B cell (primary cell): ENCODE data around the gene PLA2G4E. TPM values are rescaled to one million over a fixed set of nuclear protein-coding genes. Genes with fewer than 3 reads are reported as not detected.

Source experiments
- ATAC-seq: fragments of 200-7000 bp; cut with Tn5 transposase; one replicate; pipeline ENCODE4 v1.10.0; 2021; ENCODE audit warnings: low read depth, mild to moderate bottlenecking, moderate number of reproducible peaks, moderate library complexity
- CTCF ChIA-PET: fragments of 350-600 bp; sonication (Branson Sonifier 250); formaldehyde crosslinking; loops from one replicate; lab custom pipeline; 2021; ENCODE audit warnings: antibody characterized with exemption, inconsistent platforms; lab: Charles Lee
- POLR2A ChIA-PET: fragments of 350-600 bp; sonication (Branson Sonifier 250); formaldehyde crosslinking; loops from one replicate; lab custom pipeline; 2021; ENCODE audit warnings: antibody characterized with exemption; lab: Charles Lee
- DNase-seq: peaks from one replicate; pipeline ENCODE4 v3.0.0; 2013
- H2AFZ ChIP-seq: 2 replicates; pipeline ENCODE4 v1.6.1; 2012; ENCODE audit warnings: mild to moderate bottlenecking, low read depth, low read length; ENCODE audit not compliant: insufficient read depth, poor library complexity, severe bottlenecking
- H3K27ac ChIP-seq, 2 donors: 1 replicate in 1 of 2; 2 replicates in 1 of 2; pipeline ENCODE4 v1.5.1; 2012 to 2013; ENCODE audit warnings: low read length in 2 of 2, mild to moderate bottlenecking in 2 of 2, moderate library complexity in 1 of 2
- H3K27me3 ChIP-seq, 4 experiments: fragments of 200-600 bp in 1 of 4; sonication (generic) in 1 of 4; replicated peaks in 1 of 4; 1 replicate in 2 of 4; 2 replicates in 2 of 4; pipeline versions ENCODE4 v1.6.1 to v1.7.0; 2013 to 2016; ENCODE audit warnings: low read length in 3 of 4, mild to moderate bottlenecking in 2 of 4, mixed read lengths in 1 of 4, moderate library complexity in 1 of 4; ENCODE audit not compliant: insufficient read depth in 4 of 4, control insufficient read depth in 3 of 4; ENCODE audit errors: control extremely low read depth in 1 of 4
- H3K36me3 ChIP-seq, 2 experiments: replicated peaks in 1 of 2; 1 replicate in 1 of 2; 2 replicates in 1 of 2; pipeline versions ENCODE4 v1.6.1 to v1.7.1; 2013; ENCODE audit warnings: low read length in 1 of 2; ENCODE audit not compliant: insufficient read depth in 2 of 2, control insufficient read depth in 1 of 2; ENCODE audit errors: control extremely low read depth in 1 of 2, extremely low read depth in 1 of 2
- H3K4me1 ChIP-seq, 2 donors: fragments of 200-600 bp in 1 of 2; sonication (generic) in 1 of 2; 1 replicate in 1 of 2; 2 replicates in 1 of 2; pipeline versions ENCODE4 v1.5.1 to v1.6.1; 2013 to 2017; ENCODE audit warnings: low read length in 2 of 2; ENCODE audit not compliant: control insufficient read depth in 2 of 2, insufficient read depth in 2 of 2
- H3K4me2 ChIP-seq: replicated peaks from 2 replicates; pipeline ENCODE3; 2012; ENCODE audit warnings: mild to moderate bottlenecking, low read depth, low read length; ENCODE audit not compliant: poor library complexity, severe bottlenecking
- H3K4me3 ChIP-seq, 5 experiments: fragments of 200-600 bp in 1 of 5; sonication (generic) in 1 of 5; 1 replicate in 3 of 5; 2 replicates in 2 of 5; pipeline versions ENCODE4 v1.5.1 to v1.7.0; 2011 to 2016; ENCODE audit warnings: low read length in 4 of 5, mild to moderate bottlenecking in 4 of 5, low read depth in 2 of 5, control low read depth in 1 of 5, moderate library complexity in 1 of 5; ENCODE audit not compliant: insufficient read depth in 1 of 5; ENCODE audit errors: control extremely low read depth in 1 of 5, extremely low read depth in 1 of 5
- H3K79me2 ChIP-seq: fragments of 200-600 bp; sonication (generic); one replicate; pipeline ENCODE4 v1.6.0; 2016; ENCODE audit warnings: low read length; ENCODE audit not compliant: control insufficient read depth, insufficient read depth
- H3K9ac ChIP-seq: fragments of 200-600 bp; sonication (generic); 2 replicates; pipeline ENCODE4 v1.6.1; 2017; ENCODE audit warnings: mild to moderate bottlenecking, low read length, moderate library complexity
- H3K9me3 ChIP-seq, 3 donors: one replicate each; pipeline versions ENCODE4 v1.6.1 to v1.7.1; 2013; ENCODE audit warnings: low read length in 2 of 3; ENCODE audit not compliant: control insufficient read depth in 2 of 3, insufficient read depth in 1 of 3; ENCODE audit errors: control extremely low read depth in 1 of 3
- H4K20me1 ChIP-seq: 2 replicates; pipeline ENCODE4 v1.6.0; 2012; ENCODE audit warnings: mild to moderate bottlenecking, low read length; ENCODE audit not compliant: insufficient read depth, control insufficient read depth, poor library complexity, severe bottlenecking
- H3K27ac Mint-ChIP-seq: one replicate; pipeline ENCODE4 v1.8.0; 2021; ENCODE audit warnings: mixed read lengths
- H3K27me3 Mint-ChIP-seq: one replicate; pipeline ENCODE4 v1.8.0; 2021; ENCODE audit warnings: mixed read lengths
- H3K4me1 Mint-ChIP-seq: one replicate; pipeline ENCODE4 v1.8.0; 2021; ENCODE audit warnings: mixed read lengths
- H3K4me3 Mint-ChIP-seq: one replicate; pipeline ENCODE4 v1.8.0; 2021; ENCODE audit warnings: mixed read lengths
- H3K9me3 Mint-ChIP-seq: one replicate; pipeline ENCODE4 v1.8.0; 2022; ENCODE audit warnings: mixed read lengths; ENCODE audit not compliant: insufficient read depth
- EZH2 ChIP-seq: IDR thresholded peaks from 2 replicates; pipeline ENCODE4 v1.6.1; 2012; ENCODE audit warnings: borderline replicate concordance, low read depth, mild to moderate bottlenecking, moderate library complexity, low read length; ENCODE audit not compliant: insufficient read depth, poor library complexity, severe bottlenecking
- WGBS: methylation state at CpG from one replicate; pipeline ENCODE4 v1.1.5; 2013; ENCODE audit warnings: missing lambda C conversion rate; ENCODE audit not compliant: insufficient coverage; 5-methylcytosine and 5-hydroxymethylcytosine counted together
- intact Hi-C: fragments of 100-400 bp; cut with micrococcal nuclease; formaldehyde crosslinking; loops from one replicate; pipeline ENCODE4 v1.10.0; 2022
- polyA plus RNA-seq: library from polyadenylated mRNA; depleted of rRNA; stranded (reverse); fragments of >200 nt; gene quantifications from 2 replicates; pipeline ENCODE4 v1.2.3, GENCODE V29; 2012
- total RNA-seq, 2 donors: library from RNA; stranded (reverse); fragments of 120-200 nt in 1 of 2; gene quantifications; 1 replicate in 1 of 2; 2 replicates in 1 of 2; pipeline versions ENCODE4 v1.2.3 to v1.2.4, GENCODE V29; 2013 to 2022
- TF ChIP-seq, protein P1 (sequence below): fragments of 200-600 bp; IDR thresholded peaks from one replicate; pipeline ENCODE4 v1.8.0; 2022; ENCODE audit warnings: antibody characterized with exemption, mild to moderate bottlenecking

PLA2G4E gene
- total and polyA plus RNA-seq, 2 donors (not counting 1 experiment from before 2014, with no cell fraction given) = not detected

DNA sequence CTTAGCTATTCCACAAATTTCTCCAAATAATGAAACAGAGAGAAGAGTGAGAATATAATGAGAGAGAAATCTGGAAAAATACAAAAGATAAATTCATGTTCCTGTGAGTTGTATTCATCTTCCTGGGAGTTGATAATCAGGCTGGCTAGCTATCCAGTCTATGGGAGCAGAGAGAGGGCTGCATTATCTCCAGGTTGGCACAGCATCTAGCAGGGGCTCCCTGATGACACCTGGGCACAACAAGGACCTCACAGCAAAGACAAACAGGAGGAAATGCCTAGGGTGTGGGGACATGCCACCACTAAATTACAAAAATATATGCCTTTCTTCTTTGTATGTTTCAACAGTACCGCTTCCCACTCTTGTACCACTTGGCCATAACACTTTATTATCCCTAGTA lies 50.4 kb downstream of the PLA2G4E start:
- Mint-ChIP-seq H3K9me3 (no peaks in the 10 kb centered on the region), H3K4me3 (peak overlapping the region; percentile 90), H3K27ac (peak overlapping the region; percentile 89), H3K27me3 (peaks cover 11% of the 10 kb centered on the region), H3K4me1 (peaks cover 63% of the 10 kb centered on the region)
- no peaks in the 10 kb centered on the region for H3K27me3 ChIP-seq
- H3K4me3 ChIP-seq = no peak overlapping the region
- no peaks in the 10 kb centered on the region for H3K36me3 ChIP-seq
- H3K9me3 ChIP-seq = no peaks in the 10 kb centered on the region
- peaks cover 59 to 62% of the 10 kb centered on the region in 2 donors for H3K4me1 ChIP-seq
- no peak overlapping the region for H3K9ac ChIP-seq
- WGBS = 80% methylated on average over 1 of the region's 1 CpG
- no peak overlapping the region for H2AFZ ChIP-seq
- POLR2A ChIA-PET = interaction anchor here (0.5 to 0.6 kb wide), 2 partner anchors 36 to 454 kb away, joined by 4 to 7 read pairs; no protein-coding TSS in a partner anchor
- peaks cover 48% of the 10 kb centered on the region for H3K79me2 ChIP-seq
- peak overlapping the region; percentile 90 for H3K4me2 ChIP-seq
- CTCF ChIA-PET = interaction anchor here (0.6 to 2.5 kb wide), 8 partner anchors 13 to 1252 kb away, joined by 3 to 14 read pairs (median 4); no protein-coding TSS in a partner anchor
- H3K27ac ChIP-seq = peak overlapping the region; percentile 41 to 84
- no peak for ATAC-seq
- no peak for DNase-seq
- H4K20me1 ChIP-seq = no peaks in the 10 kb centered on the region
- intact Hi-C loops = loop anchor here (2.0 to 10.0 kb wide), 5 partner anchors 76 to 1276 kb away; partner anchors contain the start of genes GANC, RAD51, RTF1 and SPTBN5
- no peak for TF ChIP-seq EZH2
- TF ChIP-seq, protein P1, sequence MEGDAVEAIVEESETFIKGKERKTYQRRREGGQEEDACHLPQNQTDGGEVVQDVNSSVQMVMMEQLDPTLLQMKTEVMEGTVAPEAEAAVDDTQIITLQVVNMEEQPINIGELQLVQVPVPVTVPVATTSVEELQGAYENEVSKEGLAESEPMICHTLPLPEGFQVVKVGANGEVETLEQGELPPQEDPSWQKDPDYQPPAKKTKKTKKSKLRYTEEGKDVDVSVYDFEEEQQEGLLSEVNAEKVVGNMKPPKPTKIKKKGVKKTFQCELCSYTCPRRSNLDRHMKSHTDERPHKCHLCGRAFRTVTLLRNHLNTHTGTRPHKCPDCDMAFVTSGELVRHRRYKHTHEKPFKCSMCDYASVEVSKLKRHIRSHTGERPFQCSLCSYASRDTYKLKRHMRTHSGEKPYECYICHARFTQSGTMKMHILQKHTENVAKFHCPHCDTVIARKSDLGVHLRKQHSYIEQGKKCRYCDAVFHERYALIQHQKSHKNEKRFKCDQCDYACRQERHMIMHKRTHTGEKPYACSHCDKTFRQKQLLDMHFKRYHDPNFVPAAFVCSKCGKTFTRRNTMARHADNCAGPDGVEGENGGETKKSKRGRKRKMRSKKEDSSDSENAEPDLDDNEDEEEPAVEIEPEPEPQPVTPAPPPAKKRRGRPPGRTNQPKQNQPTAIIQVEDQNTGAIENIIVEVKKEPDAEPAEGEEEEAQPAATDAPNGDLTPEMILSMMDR = no peak

DNA sequence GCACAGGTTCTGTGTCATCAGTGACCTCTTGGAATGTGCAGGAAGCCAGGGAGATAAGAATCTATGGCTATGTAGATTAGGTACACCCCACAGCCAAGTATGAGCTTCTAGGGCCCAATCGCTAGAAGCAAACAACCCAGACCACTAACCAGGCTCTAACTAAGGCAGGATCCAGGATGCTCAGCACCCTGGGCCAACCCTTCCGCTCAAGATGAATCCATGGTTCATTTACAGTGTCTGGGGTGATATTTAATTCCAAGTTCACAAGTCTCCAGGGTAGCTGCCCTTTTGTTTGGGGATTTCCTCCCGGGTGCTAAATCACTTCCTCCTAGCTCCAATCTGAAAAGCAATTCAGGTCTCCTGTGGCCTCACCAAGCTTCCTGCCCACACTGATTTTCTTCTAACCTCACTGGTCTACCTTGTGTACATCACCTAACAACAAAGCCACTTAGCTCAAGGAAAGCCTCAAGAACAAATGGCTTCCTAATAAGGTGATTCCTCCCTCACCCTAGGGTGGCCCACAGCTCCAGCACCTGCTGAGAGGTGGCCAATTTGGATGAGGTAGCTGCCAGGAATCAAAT lies 50.9 kb downstream of the PLA2G4E start:
- WGBS = 10% methylated on average over 1 of the region's 3 CpGs

More for the DNA sequence above, 50.9 kb downstream of the PLA2G4E start:
- Mint-ChIP-seq H3K4me1 (peaks cover 63% of the 10 kb centered on the region), H3K27ac (peak overlapping the region; percentile 89), H3K4me3 (peak overlapping the region; percentile 90), H3K27me3 (peaks cover 11% of the 10 kb centered on the region), H3K9me3 (no peaks in the 10 kb centered on the region)
- Histone ChIP-seq H3K27ac (peak overlapping the region in 1 of 2 donors; percentile 84), H3K4me1 (peaks cover 59 to 65% of the 10 kb centered on the region in 2 donors), H3K9ac (no peak overlapping the region), H4K20me1 (no peaks in the 10 kb centered on the region), H3K9me3 (no peaks in the 10 kb centered on the region), H3K36me3 (no peaks in the 10 kb centered on the region), H3K4me3 (no peak overlapping the region), H2AFZ (no peak overlapping the region), H3K79me2 (peaks cover 50% of the 10 kb centered on the region), H3K4me2 (peak overlapping the region; percentile 90), H3K27me3 (no peaks in the 10 kb centered on the region)
- CTCF ChIA-PET = interaction anchor here (0.6 to 2.5 kb wide), 7 partner anchors 13 to 1251 kb away, joined by 3 to 14 read pairs (median 4); no protein-coding TSS in a partner anchor
- POLR2A ChIA-PET = interaction anchor here (0.6 kb wide), 1 partner anchor 454 kb away, joined by 4 read pairs; no protein-coding TSS in a partner anchor
- TF ChIP-seq EZH2 = no peak
- TF ChIP-seq, protein P1 = no peak
- peak; percentile 69 for DNase-seq
- intact Hi-C loops = loop anchor here (2.0 to 10.0 kb wide), 5 partner anchors 75 to 1275 kb away; partner anchors contain the start of genes GANC, RAD51, RTF1 and SPTBN5
- ATAC-seq = no peak
